Aortic smooth muscle cell (primary cell): ENCODE results near the gene KCNS1. TPM values are rescaled to one million over a fixed set of nuclear protein-coding genes. Genes with fewer than 3 reads are reported as not detected.

ENCODE experiments used
- total RNA-seq: library from RNA; depleted of rRNA; stranded (reverse); fragments of >200 nt; gene quantifications from 2 replicates; pipeline ENCODE4 v1.2.3, GENCODE V29; 2014

Gene KCNS1
- not detected in 2 replicates for total RNA-seq

GRCh38 chr20:45100563-45101245 lies at the start of gene KCNS1:
Gene KCNS1 (minus strand): TSS chr20:45101127. CDS start chr20:45099236, 1,891 bp downstream.

GRCh38 chr20:45124365-45124764 lies 23.4 kb upstream of the KCNS1 start, which contains the start of gene WFDC12:
Gene WFDC12 (minus strand): TSS chr20:45124465. CDS start chr20:45124447, 18 bp downstream.

GRCh38 chr20:45114465-45115385 lies 13.8 kb upstream of the KCNS1 start, which contains the start of gene WFDC5:
Gene WFDC5 (minus strand): TSS chr20:45115174. CDS start chr20:45115083, 91 bp downstream.

Other genes starting within 250 kb of the KCNS1 start
- 86.3 and 101 TPM in 2 replicates for gene YWHAB, start 215.4 kb downstream of the KCNS1 start, total RNA-seq
- 4.9 and 7.1 TPM in 2 replicates for gene PABPC1L, start 191.1 kb downstream of the KCNS1 start, total RNA-seq
- 16.5 and 23.6 TPM in 2 replicates for gene TOMM34, start 140.7 kb downstream of the KCNS1 start, total RNA-seq
- 24.7 and 27.2 TPM in 2 replicates for gene STK4, start 134.6 kb downstream of the KCNS1 start, total RNA-seq
- gene WFDC5, start 14.0 kb upstream of the KCNS1 start, total RNA-seq, result not detected in 2 replicates
- not detected in 2 replicates for gene WFDC12, start 23.3 kb upstream of the KCNS1 start, total RNA-seq
- not detected in 2 replicates for gene PI3, start 73.8 kb upstream of the KCNS1 start, total RNA-seq
- not detected in 2 replicates for gene SEMG1, start 105.9 kb upstream of the KCNS1 start, total RNA-seq
- gene SEMG2, start 120.2 kb upstream of the KCNS1 start, total RNA-seq, result not detected in 2 replicates
- 0.66 TPM in 1 of 2 replicates, not detected in the other for gene SLPI, start 153.4 kb upstream of the KCNS1 start, total RNA-seq
- gene RBPJL, start 205.7 kb upstream of the KCNS1 start, total RNA-seq, result not detected in 2 replicates
- gene MATN4, start 207.2 kb upstream of the KCNS1 start, total RNA-seq, result not detected in 2 replicates
- 54.5 and 89.0 TPM in 2 replicates for gene SDC4, start 247.3 kb upstream of the KCNS1 start, total RNA-seq